GM18868 (cell line): ENCODE results near the gene MORN2.

ENCODE experiments used
- ATAC-seq: cut with Tn5 transposase; IDR thresholded peaks from one replicate; pipeline ENCODE4 v1.9.1; 2021; ENCODE audit warnings: mild to moderate bottlenecking, moderate library complexity; ENCODE audit not compliant: unreplicated experiment

The MORN2 gene

GRCh38 chr2:38875576-38876367 is at the start of gene MORN2, which contains the start of gene DHX57:
Gene MORN2, plus strand, starts transcription at chr2:38875976.
Gene DHX57, minus strand, starts transcription at chr2:38875934. Its CDS starts 7,529 bp downstream, at chr2:38868405.
- ATAC-seq, result peak; percentile 100

- peak; percentile 56 for ATAC-seq
These were observed 48.1 kb upstream of the MORN2 start for GRCh38 chr2:38827539-38828145.

GRCh38 chr2:38828460-38828859 is 47.3 kb upstream of the MORN2 start:
- ATAC-seq, result no peak

GRCh38 chr2:38829971-38830370 is 45.8 kb upstream of the MORN2 start:
- no peak for ATAC-seq

- ATAC-seq, result no peak
These were observed 45.1 kb upstream of the MORN2 start for GRCh38 chr2:38830526-38831159.

- ATAC-seq, result no peak
These were observed 40.7 kb upstream of the MORN2 start for GRCh38 chr2:38835015-38835601.

- peak; percentile 98 for ATAC-seq
These were observed 39.8 kb upstream of the MORN2 start for GRCh38 chr2:38835990-38836389.

GRCh38 chr2:38836791-38837190 is 39.0 kb upstream of the MORN2 start:
- peak; percentile 20 for ATAC-seq

GRCh38 chr2:38850045-38850444 is 25.7 kb upstream of the MORN2 start:
- peak; percentile 98 for ATAC-seq

- no peak for ATAC-seq
These were observed 19.6 kb upstream of the MORN2 start for GRCh38 chr2:38856165-38856564.

- ATAC-seq, result no peak
These were observed 13.3 kb upstream of the MORN2 start for GRCh38 chr2:38862476-38862875.

GRCh38 chr2:38863061-38863695 is 12.6 kb upstream of the MORN2 start:
- no peak for ATAC-seq

- no peak for ATAC-seq
These were observed 8.9 kb upstream of the MORN2 start for GRCh38 chr2:38866773-38867443.

GRCh38 chr2:38871432-38871831 is 4.3 kb upstream of the MORN2 start:
- ATAC-seq, result no peak

- ATAC-seq, result no peak
These were observed 2.0 kb upstream of the MORN2 start for GRCh38 chr2:38873763-38874162.

GRCh38 chr2:38875227-38875575 is 575 bp upstream of the MORN2 start:
- no peak for ATAC-seq

GRCh38 chr2:38876407-38876806 is 631 bp downstream of the MORN2 start:
- ATAC-seq, result no peak

- ATAC-seq, result no peak
These were observed 10.3 kb downstream of the MORN2 start for GRCh38 chr2:38886063-38886462.

- no peak for ATAC-seq
These were observed 11.6 kb downstream of the MORN2 start for GRCh38 chr2:38887347-38887746.

GRCh38 chr2:38887902-38888554 is 12.3 kb downstream of the MORN2 start:
- ATAC-seq, result no peak
